Loucy (cell line): ENCODE measurements around the gene CEL.

Source experiments
- H2AFZ ChIP-seq: fragments of 200-600 bp; sonication (generic); 2 replicates; pipeline ENCODE4 v1.6.0; 2016; ENCODE audit warnings: antibody characterized with exemption, mild to moderate bottlenecking, low read length, moderate library complexity
- H3F3A ChIP-seq: fragments of 200-600 bp; 2 replicates; pipeline ENCODE4 v1.6.0; 2016; ENCODE audit warnings: antibody characterized with exemption, low read depth, mild to moderate bottlenecking
- H3K27me3 ChIP-seq: fragments of 200-600 bp; sonication (generic); 2 replicates; pipeline ENCODE4 v1.6.1; 2014; ENCODE audit warnings: low read length, mild to moderate bottlenecking; ENCODE audit not compliant: insufficient read depth, poor library complexity, severe bottlenecking
- H3K36me3 ChIP-seq: fragments of 200-600 bp; sonication (generic); 2 replicates; pipeline ENCODE4 v1.6.1; 2016; ENCODE audit warnings: low read length; ENCODE audit not compliant: insufficient read depth
- H3K4me1 ChIP-seq: fragments of 200-600 bp; sonication (generic); 2 replicates; pipeline ENCODE4 v1.5.1; 2014; ENCODE audit warnings: low read length, mild to moderate bottlenecking; ENCODE audit not compliant: insufficient read depth, poor library complexity, severe bottlenecking
- H3K4me2 ChIP-seq: fragments of 200-600 bp; sonication (generic); 2 replicates; pipeline ENCODE4 v1.6.0; 2014; ENCODE audit warnings: antibody characterized with exemption, low read length, low read depth, mild to moderate bottlenecking; ENCODE audit not compliant: poor library complexity, severe bottlenecking
- H3K4me3 ChIP-seq: fragments of 200-600 bp; sonication (generic); 2 replicates; pipeline ENCODE4 v1.5.1; 2014; ENCODE audit warnings: low read length, mild to moderate bottlenecking, mixed read lengths; ENCODE audit not compliant: poor library complexity, severe bottlenecking
- H3K79me2 ChIP-seq: fragments of 200-600 bp; sonication (generic); 2 replicates; pipeline ENCODE4 v1.6.1; 2014; ENCODE audit warnings: low read length; ENCODE audit not compliant: insufficient read depth
- H3K9ac ChIP-seq: fragments of 200-600 bp; sonication (generic); 2 replicates; pipeline ENCODE4 v1.6.0; 2014; ENCODE audit warnings: mild to moderate bottlenecking, low read depth, low read length, moderate library complexity; ENCODE audit not compliant: poor library complexity, severe bottlenecking
- H3K9me2 ChIP-seq: fragments of 200-600 bp; sonication (generic); replicated peaks from 2 replicates; pipeline ENCODE4 v1.6.1; 2016; ENCODE audit warnings: low read depth, low read length, mixed read lengths
- H3K9me3 ChIP-seq: fragments of 200-600 bp; sonication (generic); 2 replicates; pipeline ENCODE4 v1.6.1; 2014; ENCODE audit warnings: mild to moderate bottlenecking, antibody characterized with exemption, low read length, low read depth; ENCODE audit not compliant: insufficient read depth
- H4K20me1 ChIP-seq: fragments of 200-600 bp; sonication (generic); 2 replicates; pipeline ENCODE4 v1.6.0; 2014; ENCODE audit warnings: antibody characterized with exemption, low read length, mild to moderate bottlenecking; ENCODE audit not compliant: insufficient read depth, poor library complexity, severe bottlenecking
- EZH2phosphoT487 ChIP-seq: fragments of 200-600 bp; IDR thresholded peaks from 2 replicates; pipeline ENCODE4 v1.6.1; 2018; ENCODE audit warnings: antibody characterized with exemption, mild to moderate bottlenecking, moderate library complexity, borderline replicate concordance
- TF ChIP-seq, protein P1 (sequence below): fragments of 200-600 bp; sonication (generic); conservative IDR thresholded peaks from 2 replicates; pipeline ENCODE4 v1.5.1; 2014; ENCODE audit warnings: mild to moderate bottlenecking, antibody characterized with exemption, low read length

The CEL gene

DNA sequence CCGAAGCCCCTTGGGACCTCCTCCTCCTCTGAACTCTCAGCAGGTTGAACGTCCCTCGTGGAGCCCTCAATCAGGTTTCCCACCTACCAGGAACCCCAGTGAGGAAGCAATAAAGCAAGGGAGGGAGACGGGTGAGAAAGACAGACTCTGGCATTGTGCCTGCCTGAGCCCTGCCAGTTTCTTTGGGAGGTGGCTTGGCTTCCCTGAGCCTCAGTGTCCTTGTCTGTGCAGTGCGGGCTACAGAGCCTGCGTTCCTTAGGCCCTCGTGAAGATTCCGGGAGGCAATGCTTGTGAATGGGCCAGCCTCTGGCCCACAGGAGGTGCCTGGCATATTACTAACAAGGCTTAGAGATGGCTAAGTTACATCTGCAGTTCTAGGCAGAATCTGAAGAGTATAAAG, 19.1 kb upstream of the CEL start:
- Histone ChIP-seq H3K9me3 (no peaks in the 10 kb centered on the region), H2AFZ (no peak overlapping the region), H3K4me3 (no peak overlapping the region), H3F3A (no peaks in the 10 kb centered on the region), H3K9ac (no peak overlapping the region), H4K20me1 (peaks cover 26% of the 10 kb centered on the region), H3K27me3 (no peaks in the 10 kb centered on the region), H3K36me3 (peaks cover 65% of the 10 kb centered on the region), H3K4me1 (no peaks in the 10 kb centered on the region), H3K79me2 (peaks cover 40% of the 10 kb centered on the region), H3K9me2 (no peaks in the 10 kb centered on the region), H3K4me2 (no peak overlapping the region)
- TF ChIP-seq, protein P1, sequence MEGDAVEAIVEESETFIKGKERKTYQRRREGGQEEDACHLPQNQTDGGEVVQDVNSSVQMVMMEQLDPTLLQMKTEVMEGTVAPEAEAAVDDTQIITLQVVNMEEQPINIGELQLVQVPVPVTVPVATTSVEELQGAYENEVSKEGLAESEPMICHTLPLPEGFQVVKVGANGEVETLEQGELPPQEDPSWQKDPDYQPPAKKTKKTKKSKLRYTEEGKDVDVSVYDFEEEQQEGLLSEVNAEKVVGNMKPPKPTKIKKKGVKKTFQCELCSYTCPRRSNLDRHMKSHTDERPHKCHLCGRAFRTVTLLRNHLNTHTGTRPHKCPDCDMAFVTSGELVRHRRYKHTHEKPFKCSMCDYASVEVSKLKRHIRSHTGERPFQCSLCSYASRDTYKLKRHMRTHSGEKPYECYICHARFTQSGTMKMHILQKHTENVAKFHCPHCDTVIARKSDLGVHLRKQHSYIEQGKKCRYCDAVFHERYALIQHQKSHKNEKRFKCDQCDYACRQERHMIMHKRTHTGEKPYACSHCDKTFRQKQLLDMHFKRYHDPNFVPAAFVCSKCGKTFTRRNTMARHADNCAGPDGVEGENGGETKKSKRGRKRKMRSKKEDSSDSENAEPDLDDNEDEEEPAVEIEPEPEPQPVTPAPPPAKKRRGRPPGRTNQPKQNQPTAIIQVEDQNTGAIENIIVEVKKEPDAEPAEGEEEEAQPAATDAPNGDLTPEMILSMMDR, result no peak

DNA sequence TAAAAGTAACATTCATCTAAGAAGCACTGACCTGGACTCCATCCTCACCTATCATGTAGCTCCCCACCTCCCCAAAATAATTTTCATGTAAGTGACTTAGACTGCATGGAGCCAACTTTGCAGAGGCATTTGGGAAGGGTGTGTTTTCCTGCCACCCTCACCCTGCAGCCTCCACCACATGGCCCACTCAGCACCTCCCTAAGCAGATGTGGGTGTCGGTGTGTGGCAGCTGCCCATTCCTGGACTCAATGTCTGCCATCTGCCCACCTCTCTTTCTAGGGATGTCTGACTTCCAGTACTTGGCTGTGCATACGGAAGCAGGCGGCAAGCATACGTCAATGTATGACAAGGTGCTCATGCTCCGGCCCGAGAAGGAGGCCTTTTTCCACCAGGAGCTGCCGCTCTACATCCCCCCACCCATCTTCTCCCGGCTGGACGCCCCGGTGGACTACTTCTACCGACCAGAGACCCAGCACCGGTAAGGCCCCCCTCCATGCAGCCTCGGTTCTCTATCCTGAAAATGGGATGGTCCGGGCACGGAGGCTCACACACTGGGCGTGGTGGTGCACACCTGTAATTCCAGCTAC, 18.2 kb upstream of the CEL start:
- H4K20me1 ChIP-seq, result peaks cover 26% of the 10 kb centered on the region
- no peak overlapping the region for H2AFZ ChIP-seq
- no peaks in the 10 kb centered on the region for H3K9me3 ChIP-seq
- H3K4me3 ChIP-seq, result no peak overlapping the region
- no peaks in the 10 kb centered on the region for H3K27me3 ChIP-seq
- no peak for TF ChIP-seq EZH2phosphoT487
- TF ChIP-seq, protein P1, result no peak
- peaks cover 69% of the 10 kb centered on the region for H3K36me3 ChIP-seq
- peaks cover 34% of the 10 kb centered on the region for H3K79me2 ChIP-seq
- H3K4me1 ChIP-seq, result no peaks in the 10 kb centered on the region
- H3K9me2 ChIP-seq, result no peaks in the 10 kb centered on the region
- H3K9ac ChIP-seq, result no peak overlapping the region
- H3F3A ChIP-seq, result no peaks in the 10 kb centered on the region
- H3K4me2 ChIP-seq, result no peak overlapping the region

DNA sequence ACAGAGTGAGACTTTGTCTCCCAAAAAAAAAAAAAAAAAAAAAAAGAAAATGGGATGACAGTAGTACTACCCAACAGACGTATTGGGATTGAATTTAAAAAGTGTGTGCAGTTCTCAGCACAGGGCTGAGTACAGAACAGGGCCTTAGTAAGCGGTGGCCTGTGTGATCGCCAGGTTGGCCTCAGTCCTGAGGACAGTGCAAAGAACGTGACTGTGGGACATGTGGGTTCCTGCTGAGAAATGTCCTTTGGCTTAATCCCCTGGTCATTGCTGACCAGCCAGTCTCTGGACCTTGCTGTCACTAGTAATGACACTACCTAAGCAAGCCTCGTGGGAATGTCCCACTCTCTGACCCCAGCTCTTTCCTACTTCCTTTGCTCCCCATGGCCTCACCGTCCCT, 17.7 kb upstream of the CEL start:
- H3K4me3 ChIP-seq, result no peak overlapping the region
- H3F3A ChIP-seq, result no peaks in the 10 kb centered on the region
- no peaks in the 10 kb centered on the region for H3K9me2 ChIP-seq
- no peak overlapping the region for H2AFZ ChIP-seq
- H3K4me1 ChIP-seq, result peaks cover 4% of the 10 kb centered on the region
- H3K36me3 ChIP-seq, result peaks cover 73% of the 10 kb centered on the region
- no peaks in the 10 kb centered on the region for H3K9me3 ChIP-seq
- H3K79me2 ChIP-seq, result peaks cover 29% of the 10 kb centered on the region
- H3K9ac ChIP-seq, result no peak overlapping the region
- no peaks in the 10 kb centered on the region for H3K27me3 ChIP-seq
- peaks cover 26% of the 10 kb centered on the region for H4K20me1 ChIP-seq
- no peak overlapping the region for H3K4me2 ChIP-seq
- TF ChIP-seq, protein P1, result no peak
- TF ChIP-seq EZH2phosphoT487, result no peak
